Dermis microvascular lymphatic vessel endothelial cell (primary cell): ENCODE measurements around the gene NTSR2. TPM values are rescaled to one million over a fixed set of nuclear protein-coding genes. Genes with fewer than 3 reads are reported as not detected.

Experiments
- DNase-seq, 2 donors: peaks; one replicate each; pipeline versions ENCODE4 v3.0.0 to v3.0.0-alpha.2; 2010; ENCODE audit warnings: low read depth in 2 of 2
- total RNA-seq: library from RNA; depleted of rRNA; stranded (reverse); fragments of >200 nt; gene quantifications from 2 replicates; pipeline ENCODE4 v1.2.1, GENCODE V29; 2014

The NTSR2 gene
- total RNA-seq, 1 donor from 2014 or later: not detected

DNA sequence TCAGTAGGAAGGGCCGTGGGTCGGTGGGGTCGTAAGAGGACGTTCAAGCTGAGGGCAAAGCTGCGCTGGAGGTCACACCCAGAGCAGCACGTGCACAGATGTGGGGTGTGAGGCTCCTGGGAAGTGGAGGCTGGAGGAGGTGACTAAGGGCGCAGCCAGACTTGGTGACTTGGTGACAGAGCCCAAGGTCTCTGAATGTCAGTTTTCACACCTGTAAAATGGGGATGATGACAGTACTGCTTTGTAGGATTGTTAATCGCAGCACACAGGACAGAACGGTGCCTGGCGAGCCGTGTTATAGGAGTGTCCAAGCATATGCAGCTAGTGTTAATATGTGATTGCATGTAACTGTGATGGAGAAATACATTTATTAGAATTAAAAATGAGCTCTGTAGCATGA is 40.8 kb downstream of the NTSR2 start:
- DNase-seq: no peak

DNA sequence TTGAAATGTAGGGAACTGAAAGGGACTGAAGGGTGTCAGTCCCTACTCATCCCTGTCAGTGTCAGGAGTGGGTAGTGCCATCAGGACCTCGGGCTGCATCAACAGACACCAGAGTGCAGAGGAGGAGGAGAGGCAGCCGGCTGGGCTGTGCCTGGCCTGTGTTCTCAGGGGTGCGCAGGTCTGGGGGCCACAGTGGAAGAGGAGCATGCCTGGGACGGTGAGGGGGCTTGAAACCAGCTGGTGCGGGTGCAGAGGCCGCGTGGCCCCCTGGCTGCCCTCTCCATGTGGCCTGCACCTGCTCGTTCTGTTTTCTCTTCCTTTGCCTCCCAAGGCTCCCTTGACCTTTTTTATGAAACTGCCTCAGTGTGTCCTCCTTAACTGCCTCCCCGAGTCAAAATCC is 41.3 kb downstream of the NTSR2 start:
- DNase-seq: no peak

DNA sequence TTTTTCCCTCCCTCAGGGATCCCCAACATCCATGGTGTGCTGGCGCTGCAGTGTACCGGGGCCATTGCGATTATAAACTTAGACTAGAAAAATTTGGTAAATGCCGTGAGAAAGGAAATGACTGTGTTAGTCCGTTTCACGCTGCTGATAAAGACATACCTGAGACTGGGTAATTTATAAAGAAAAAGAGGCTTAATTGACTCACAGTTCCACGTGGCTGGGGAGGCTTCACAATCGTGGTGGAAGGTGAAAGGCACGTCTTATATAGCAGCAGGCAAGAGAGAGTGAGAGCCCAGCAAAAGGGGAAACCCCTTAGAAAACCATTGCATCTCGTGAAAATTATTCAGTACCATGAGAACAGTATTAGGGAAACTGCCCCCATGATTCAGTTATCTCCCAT is 44.3 kb downstream of the NTSR2 start:
- DNase-seq: no peak

DNA sequence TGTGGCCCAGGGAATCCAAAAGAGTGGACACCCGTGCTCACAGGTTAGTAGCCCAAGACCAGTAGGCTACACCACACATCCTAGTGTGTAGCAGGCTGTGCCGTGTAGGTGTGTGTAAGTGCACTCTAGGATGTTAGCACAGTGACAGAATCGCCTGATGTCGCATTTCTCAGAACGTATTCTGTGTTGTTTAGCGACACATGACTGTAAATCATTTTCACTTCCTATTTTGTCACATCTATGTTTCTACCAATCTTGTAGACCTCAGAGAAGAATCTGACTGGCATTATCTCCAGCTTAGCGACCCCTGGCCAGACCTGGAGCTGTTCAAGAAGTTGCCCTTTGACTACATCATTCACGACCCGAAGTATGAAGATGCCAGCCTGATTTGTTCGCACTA is 45.1 kb downstream of the NTSR2 start:
- DNase-seq: no peak

DNA sequence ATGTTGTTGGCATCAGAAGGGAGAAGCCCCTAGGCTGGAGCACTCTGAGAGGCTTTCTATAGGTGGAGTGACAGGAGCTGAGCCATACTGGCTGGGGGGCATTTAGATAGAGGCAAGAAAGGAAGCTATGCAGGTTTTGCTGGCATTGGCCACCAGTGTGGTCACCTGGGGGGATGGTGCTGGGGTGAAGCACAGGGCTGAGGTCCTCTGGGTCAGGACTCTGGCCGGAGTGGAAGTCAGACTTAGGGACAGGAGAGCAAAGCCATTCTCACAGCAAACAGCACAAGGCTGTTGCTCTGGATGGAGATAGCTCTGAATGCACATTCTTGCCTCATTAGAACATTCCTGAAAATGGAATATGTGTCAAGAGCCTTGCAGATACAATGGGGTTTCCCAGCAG is 47.4 kb downstream of the NTSR2 start:
- no peak for DNase-seq

DNA sequence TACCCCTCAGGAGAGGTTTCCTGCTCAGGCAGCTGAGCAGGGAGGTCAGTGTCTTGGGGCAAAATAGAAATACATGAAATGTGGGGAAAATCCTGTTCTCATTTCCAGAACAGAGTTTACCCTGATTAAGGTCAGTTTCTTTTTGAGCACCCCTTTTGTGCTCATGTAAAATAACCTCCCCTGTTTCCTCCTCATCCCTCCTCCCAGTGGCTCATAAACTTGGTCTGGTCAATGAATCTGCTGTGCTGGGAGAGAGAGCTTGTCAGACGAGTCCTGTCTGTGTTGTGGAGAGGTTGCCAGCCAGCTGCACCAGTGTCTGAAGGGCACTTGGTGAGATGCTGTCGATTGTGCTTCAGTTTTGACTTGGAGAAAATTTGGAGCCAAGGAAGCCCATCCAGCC is 48.6 kb downstream of the NTSR2 start:
- no peak for DNase-seq

DNA sequence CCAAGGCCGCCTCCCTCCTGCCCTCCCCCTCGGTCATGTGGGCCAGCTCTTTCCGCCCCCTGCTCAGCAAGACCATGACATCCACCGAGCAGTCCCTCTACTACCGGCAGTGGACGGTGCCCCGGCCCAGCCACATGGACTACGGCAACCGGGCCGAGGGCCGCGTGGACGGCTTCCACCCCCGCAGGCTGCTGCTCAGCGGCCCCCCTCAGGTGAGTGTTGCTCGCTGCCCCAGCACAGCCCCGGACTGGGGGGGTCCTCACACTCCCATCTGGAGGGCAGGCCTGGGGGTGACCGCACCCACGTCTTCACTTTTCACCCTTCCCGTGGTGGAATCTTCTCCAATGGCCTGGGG is 51.3 kb downstream of the NTSR2 start:
- DNase-seq: no peak

DNA sequence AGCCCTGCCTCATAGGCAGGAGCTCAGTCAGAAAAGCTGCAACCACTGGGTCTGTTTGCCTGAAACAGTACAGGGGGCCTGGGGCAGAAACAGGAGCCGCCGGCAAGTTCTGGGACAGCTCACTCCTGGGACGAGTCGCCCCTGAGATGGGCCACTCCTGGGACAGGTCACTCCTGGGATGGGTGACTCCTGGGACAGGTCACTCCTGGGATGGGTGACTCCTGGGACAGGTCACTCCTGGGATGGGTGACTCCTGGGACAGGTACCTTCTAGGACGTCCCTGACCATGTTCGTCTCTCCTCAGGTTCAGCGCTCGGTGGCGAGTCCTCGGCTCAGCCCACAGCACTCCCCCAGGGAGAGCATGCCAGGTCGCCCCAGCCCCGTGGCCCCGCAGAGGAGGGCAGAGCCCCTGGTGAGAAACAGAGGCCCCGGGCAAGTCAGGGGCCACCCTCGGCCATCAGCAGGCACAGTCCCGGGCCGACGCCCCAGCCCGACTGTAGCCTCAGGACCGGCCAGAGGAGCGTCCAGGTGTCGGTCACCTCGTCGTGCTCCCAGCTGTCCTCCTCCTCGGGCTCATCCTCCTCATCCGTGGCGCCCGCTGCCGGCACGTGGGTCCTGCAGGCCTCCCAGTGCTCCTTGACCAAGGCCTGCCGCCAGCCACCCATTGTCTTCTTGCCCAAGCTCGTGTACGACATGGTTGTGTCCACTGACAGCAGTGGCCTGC is 51.8 kb downstream of the NTSR2 start:
- no peak for DNase-seq

DNA sequence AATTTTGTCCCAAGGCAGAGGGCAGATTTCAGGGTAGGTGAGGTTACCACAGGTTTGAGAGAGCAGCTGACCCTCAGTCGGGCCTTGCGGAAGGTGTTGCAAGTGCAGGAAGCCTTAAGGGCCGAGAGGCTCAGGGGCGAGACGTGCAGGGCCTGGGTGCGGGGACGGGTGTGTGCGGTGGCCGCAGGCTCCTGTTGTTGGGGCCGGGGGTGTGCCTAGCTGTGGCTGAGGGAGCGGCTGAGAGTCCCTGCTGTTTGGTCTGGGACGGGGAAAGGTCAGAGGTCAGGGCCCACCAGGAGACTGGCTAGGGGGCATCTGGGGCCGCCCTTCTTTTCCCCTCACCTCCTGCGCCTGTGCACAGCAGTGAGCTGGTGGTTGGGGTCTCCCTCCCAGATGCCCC is 52.5 kb downstream of the NTSR2 start:
- no peak for DNase-seq

DNA sequence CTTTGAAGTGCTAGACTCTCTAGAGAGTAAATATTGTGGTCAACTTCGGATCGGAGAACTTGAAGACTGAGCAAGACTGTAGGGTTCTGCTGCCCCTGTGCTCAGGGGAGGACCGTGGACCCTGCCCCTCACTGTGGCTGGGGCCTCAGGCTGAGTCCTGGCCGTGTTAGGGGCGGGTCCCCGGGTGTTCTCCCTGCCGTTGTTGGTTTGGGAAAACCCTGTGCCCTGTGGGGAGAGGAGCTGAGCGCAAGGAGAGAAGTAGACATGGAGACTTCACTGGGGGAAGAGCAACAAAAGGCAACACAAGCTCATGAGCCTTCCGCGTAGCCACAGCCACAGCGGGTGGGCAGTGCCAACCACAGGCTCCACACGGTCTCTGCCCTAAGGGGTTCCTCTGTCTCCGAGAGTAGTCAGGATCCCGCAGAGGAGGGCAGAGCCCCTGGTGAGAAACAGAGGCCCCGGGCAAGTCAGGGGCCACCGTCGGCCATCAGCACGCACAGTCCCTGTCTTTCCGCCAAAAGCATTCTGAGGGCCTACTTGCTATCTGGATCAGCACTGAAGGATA is 53.1 kb downstream of the NTSR2 start:
- no peak for DNase-seq

DNA sequence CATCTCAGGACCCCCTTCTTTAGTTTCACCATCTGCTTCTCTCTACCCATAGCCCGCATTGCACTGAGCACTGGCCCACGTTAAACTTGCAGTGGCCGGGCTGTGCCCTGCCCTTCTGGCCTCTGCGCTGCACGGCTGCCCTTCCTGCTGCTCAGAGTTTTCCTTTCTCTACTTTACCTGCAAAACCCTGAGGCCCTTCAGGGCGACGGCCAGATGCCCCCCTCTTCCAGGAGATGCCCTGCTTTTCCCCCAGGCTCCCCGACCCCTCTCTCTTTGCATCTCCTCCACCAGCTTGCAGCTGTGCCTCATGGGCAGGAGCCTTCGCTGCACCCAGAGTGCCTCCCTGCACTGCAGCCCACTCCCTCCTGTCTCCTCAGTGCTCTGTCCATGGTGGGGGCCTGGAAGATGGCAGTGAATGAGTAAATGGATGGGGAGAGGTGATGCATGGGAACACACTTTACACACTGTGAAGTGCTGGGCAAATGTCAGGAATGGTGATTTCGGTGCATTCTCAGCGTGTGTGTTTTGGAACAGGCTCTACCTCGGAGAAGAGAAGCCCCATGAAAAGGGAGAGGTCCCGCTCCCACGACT is 53.8 kb downstream of the NTSR2 start:
- no peak for DNase-seq

DNA sequence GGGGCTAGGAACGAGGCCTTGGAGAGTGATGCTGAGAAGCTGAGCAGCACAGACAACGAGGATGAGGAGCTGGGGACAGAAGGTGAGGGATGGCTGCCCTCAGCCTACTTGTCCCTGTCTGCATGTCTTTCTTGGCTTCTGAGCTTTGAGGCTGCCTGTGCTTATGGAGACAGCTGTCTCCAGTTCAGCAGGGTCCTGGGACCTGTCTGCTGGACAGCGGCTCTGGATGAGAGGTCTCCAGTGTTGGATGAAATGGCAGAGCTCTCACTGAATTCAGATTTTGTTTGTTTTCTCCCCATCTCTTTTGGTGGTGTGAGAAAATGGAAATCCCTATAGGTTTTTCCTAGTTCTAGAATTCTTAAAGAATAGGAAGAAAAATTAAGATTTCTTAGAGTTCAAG is 54.8 kb downstream of the NTSR2 start:
- no peak for DNase-seq

DNA sequence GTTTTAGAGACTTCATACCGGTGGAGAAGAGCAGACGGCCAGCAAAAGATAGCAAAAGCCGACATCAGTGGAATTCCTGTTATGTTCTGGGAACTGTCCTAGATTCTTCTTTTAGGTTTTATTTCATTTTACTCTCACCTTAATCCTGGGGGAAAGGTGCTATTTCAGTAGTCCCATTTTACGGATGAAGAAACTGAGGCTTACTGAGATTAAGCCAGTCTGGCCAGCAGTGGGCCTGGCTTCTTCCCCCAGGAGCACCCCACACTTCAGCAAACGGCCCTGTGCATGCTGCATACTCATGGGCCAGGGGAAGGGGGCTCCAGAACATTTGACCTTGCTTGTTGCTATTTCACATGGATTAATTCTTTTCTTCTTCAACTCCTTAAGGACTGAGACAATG is 56.7 kb downstream of the NTSR2 start:
- DNase-seq: no peak

DNA sequence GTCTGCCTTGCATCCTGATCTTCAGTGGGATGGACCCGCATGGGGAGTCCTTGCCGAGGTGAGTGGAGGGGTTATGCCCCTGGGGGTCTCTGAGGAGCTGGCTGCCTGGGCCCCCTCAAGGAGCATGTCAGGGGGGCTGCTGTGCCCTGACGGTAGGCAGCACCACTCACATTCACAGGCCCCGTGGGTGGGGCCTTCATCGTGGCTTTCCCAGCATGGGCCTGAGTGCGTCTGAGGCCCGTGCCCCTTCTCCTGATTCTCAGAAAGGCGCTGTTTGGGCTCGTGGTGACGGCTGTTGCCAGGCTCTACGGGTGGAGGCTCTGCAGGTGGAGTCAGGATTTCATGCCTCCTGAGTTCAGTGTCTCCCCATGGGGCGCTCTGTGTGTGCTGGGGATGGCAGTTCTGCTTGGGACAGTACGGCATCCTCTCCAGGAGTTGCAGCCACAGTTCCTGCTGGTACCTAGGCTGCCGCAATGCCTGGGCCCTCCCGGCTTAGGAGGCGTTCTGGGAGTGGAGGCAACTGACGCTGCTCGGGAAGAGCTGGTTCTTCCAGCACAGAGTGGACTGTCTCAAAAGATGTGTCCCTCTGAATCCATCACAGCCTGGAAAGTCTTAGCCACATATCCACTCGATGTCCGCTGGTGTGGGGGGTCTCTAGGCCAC is 57.3 kb downstream of the NTSR2 start:
- no peak for DNase-seq

DNA sequence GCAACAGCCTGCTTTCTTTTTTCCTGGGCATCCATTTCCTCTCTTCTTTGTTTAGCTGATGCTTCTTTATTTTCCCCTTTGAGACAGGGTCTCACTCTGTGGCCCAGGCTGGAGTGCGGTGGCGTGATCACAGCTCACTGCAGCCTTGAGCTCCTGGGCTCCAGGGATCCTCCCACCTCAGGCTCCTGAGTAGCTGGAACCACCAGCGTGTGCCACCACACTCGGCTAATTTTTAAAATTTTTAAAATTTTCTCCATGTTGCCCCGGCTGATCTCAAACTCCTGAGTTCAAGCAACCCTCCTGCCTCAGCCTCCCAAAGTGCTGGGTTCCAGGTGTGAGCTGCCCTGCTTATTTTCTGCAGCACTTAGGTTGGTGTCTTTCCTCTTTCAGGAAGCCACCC is 58.7 kb downstream of the NTSR2 start:
- DNase-seq: no peak

DNA sequence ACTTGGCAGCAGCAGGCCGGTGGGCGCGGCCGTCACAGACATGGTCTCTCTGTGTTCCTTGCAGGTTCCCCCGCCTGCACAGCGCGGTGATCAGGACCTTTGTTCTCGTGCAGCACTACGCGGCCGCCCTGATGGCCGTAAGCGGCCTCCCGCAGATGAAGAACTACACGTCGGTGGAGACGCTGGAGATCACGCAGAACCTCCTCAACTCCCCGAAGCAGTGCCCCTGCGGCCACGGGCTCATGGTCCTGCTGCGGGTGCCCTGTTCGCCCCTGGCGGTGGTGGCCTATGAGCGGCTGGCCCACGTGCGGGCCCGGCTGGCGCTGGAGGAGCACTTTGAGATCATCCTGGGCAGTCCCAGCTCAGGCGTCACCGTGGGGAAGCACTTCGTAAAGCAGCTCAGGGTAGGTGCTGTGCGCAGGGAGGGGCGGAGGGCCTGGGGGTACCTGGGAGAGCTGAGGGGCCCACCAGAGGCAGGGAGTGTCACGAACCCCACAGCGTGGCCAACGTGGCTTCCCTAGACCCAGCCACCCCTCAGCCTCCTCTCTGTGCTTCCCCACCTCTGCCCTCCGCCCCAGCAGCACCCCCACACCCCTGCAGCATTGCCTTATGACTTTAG is 59.3 kb downstream of the NTSR2 start:
- no peak for DNase-seq

Other genes starting within 250 kb of the NTSR2 start
- gene E2F6, start 204.0 kb downstream of the NTSR2 start, total RNA-seq: 8.9 and 12.0 TPM in 2 replicates
- 0.26 and 0.38 TPM in 2 replicates for gene GREB1, start 136.2 kb downstream of the NTSR2 start, total RNA-seq
- gene LPIN1, start 76.4 kb upstream of the NTSR2 start, total RNA-seq: 14.1 and 14.7 TPM in 2 replicates